HepG2 (cell line): ENCODE data around the gene VEZF1. TPM values are rescaled to one million over a fixed set of nuclear protein-coding genes. Genes with fewer than 3 reads are reported as not detected.

Experiments
- AGO2 ChIP-seq: fragments of 200-400 bp; formaldehyde crosslinking; optimal IDR thresholded peaks from 2 replicates; pipeline ENCODE3; 2017; ENCODE audit warnings: mild to moderate bottlenecking, low read depth, low read length, moderate library complexity
- ARHGAP35 ChIP-seq: sonication (generic); formaldehyde crosslinking; IDR thresholded peaks from 2 replicates; pipeline ENCODE4 v1.9.0; 2022; ENCODE audit warnings: mild to moderate bottlenecking, inconsistent platforms, moderate library complexity, missing genetic modification reagents, borderline replicate concordance
- GTF2F1 ChIP-seq: fragments of 150-350 bp; IDR thresholded peaks from 2 replicates; pipeline ENCODE4 v1.6.1; 2014; ENCODE audit warnings: low read length
- HNRNPL ChIP-seq: fragments of 200-400 bp; formaldehyde crosslinking; IDR thresholded peaks from 2 replicates; pipeline ENCODE4 v1.6.1; 2017; ENCODE audit warnings: mild to moderate bottlenecking, low read depth, low read length
- KAT8 ChIP-seq: IDR thresholded peaks from 2 replicates; pipeline ENCODE4 v1.6.1; 2016; ENCODE audit warnings: missing genetic modification reagents, missing compliant biosample characterization
- MIER3 ChIP-seq: IDR thresholded peaks from 2 replicates; pipeline ENCODE4 v1.6.1; 2016; ENCODE audit warnings: missing compliant biosample characterization, borderline replicate concordance
- MIXL1 ChIP-seq: IDR thresholded peaks from 2 replicates; pipeline ENCODE4 v1.6.1; 2016
- RFX3 ChIP-seq: IDR thresholded peaks from 2 replicates; pipeline ENCODE4 v1.6.1; 2016; ENCODE audit warnings: missing biosample characterization, missing genetic modification reagents
- SATB2 ChIP-seq: sonication (generic); formaldehyde crosslinking; IDR thresholded peaks from 2 replicates; pipeline ENCODE4 v1.5.0; 2020; ENCODE audit warnings: missing genetic modification reagents
- SNAI1 ChIP-seq: sonication (generic); formaldehyde crosslinking; IDR thresholded peaks from 2 replicates; pipeline ENCODE4 v1.5.0; 2020; ENCODE audit warnings: mild to moderate bottlenecking, missing genetic modification reagents, borderline replicate concordance
- TSC22D2 ChIP-seq: sonication (generic); formaldehyde crosslinking; IDR thresholded peaks from 2 replicates; pipeline ENCODE4 v1.5.1; 2020; ENCODE audit warnings: missing genetic modification reagents, mild to moderate bottlenecking, borderline replicate concordance
- ZEB1 ChIP-seq: IDR thresholded peaks from 2 replicates; pipeline ENCODE4 v1.6.1; 2012; ENCODE audit warnings: mild to moderate bottlenecking, low read depth, inconsistent platforms; ENCODE audit not compliant: insufficient replicate concordance
- ZFP62 ChIP-seq: sonication (generic); formaldehyde crosslinking; IDR thresholded peaks from 2 replicates; pipeline ENCODE4 v1.4.0; 2020; ENCODE audit warnings: missing genetic modification reagents
- ZKSCAN8 ChIP-seq: IDR thresholded peaks from 2 replicates; pipeline ENCODE4 v1.6.1; 2016; ENCODE audit warnings: borderline replicate concordance, missing genetic modification reagents, missing compliant biosample characterization
- ZNF282 ChIP-seq: fragments of 450-650 bp; IDR thresholded peaks from 2 replicates; pipeline ENCODE4 v1.6.1; 2018; ENCODE audit not compliant: partially characterized antibody
- ZNF468 ChIP-seq: sonication (generic); formaldehyde crosslinking; IDR thresholded peaks from 2 replicates; pipeline ENCODE4 v1.8.0; 2022; ENCODE audit warnings: mild to moderate bottlenecking, moderate library complexity, missing genetic modification reagents
- ZNF607 ChIP-seq: sonication (generic); formaldehyde crosslinking; IDR thresholded peaks from 2 replicates; pipeline ENCODE4 v1.5.1; 2020; ENCODE audit warnings: missing genetic modification reagents, mild to moderate bottlenecking, borderline replicate concordance
- ZNF703 ChIP-seq: sonication (generic); formaldehyde crosslinking; IDR thresholded peaks from 2 replicates; pipeline ENCODE4 v1.5.1; 2020; ENCODE audit warnings: missing genetic modification reagents, mild to moderate bottlenecking, moderate library complexity, borderline replicate concordance
- ZNF761 ChIP-seq: sonication (generic); formaldehyde crosslinking; conservative IDR thresholded peaks from 2 replicates; pipeline ENCODE4 v1.4.0; 2020; ENCODE audit warnings: mild to moderate bottlenecking, missing genetic modification reagents
- ZNF777 ChIP-seq: sonication (generic); formaldehyde crosslinking; IDR thresholded peaks from 2 replicates; pipeline ENCODE4 v1.4.0; 2020; ENCODE audit warnings: missing genetic modification reagents
- ZNF781 ChIP-seq: sonication (generic); formaldehyde crosslinking; IDR thresholded peaks from 2 replicates; pipeline ENCODE4 v1.5.1; 2020; ENCODE audit warnings: borderline replicate concordance, mild to moderate bottlenecking, missing genetic modification reagents; ENCODE audit errors: not compliant biosample characterization
- ZNF788 ChIP-seq: sonication (generic); formaldehyde crosslinking; IDR thresholded peaks from 2 replicates; pipeline ENCODE4 v1.5.0; 2020; ENCODE audit warnings: mild to moderate bottlenecking, missing genetic modification reagents, borderline replicate concordance
- polyA plus RNA-seq, 8 experiments: library from polyadenylated mRNA; depleted of rRNA in 3 of 8; stranded (reverse) in 7 of 8; unstranded in 1 of 8; fragments of >200 nt; fragmentation: Illumina TruSeq in 4 of 8; extraction: Trizol in 4 of 8; gene quantifications; 2 replicates each; pipeline versions ENCODE4 v1.2.1 to v1.2.3, GENCODE V29; 2011 to 2016; ENCODE audit warnings: low read depth in 4 of 8, missing spikeins in 1 of 8, mixed read lengths in 1 of 8; ENCODE audit not compliant: insufficient read depth in 1 of 8
- total RNA-seq, 5 experiments: library from RNA; depleted of rRNA; stranded (reverse); fragments of >200 nt; fragmentation: Illumina TruSeq; extraction: Trizol; gene quantifications; 2 replicates each; pipeline ENCODE4 v1.2.3, GENCODE V29; 2016; ENCODE audit warnings: low read depth in 1 of 5
- TF ChIP-seq, protein P1 (sequence below): sonication (generic); formaldehyde crosslinking; IDR thresholded peaks from 2 replicates; pipeline ENCODE4 v1.8.1; 2023; ENCODE audit warnings: missing genetic modification reagents, inconsistent platforms, borderline replicate concordance
- TF ChIP-seq, protein P2 (sequence below): sonication (generic); formaldehyde crosslinking; IDR thresholded peaks from 2 replicates; pipeline ENCODE4 v1.5.1; 2020; ENCODE audit warnings: missing genetic modification reagents, mild to moderate bottlenecking, borderline replicate concordance
- TF ChIP-seq, protein P3 (sequence below): sonication (generic); formaldehyde crosslinking; IDR thresholded peaks from 2 replicates; pipeline ENCODE4 v1.5.0; 2020; ENCODE audit warnings: missing genetic modification reagents
- TF ChIP-seq, protein P4 (sequence below): sonication (generic); formaldehyde crosslinking; IDR thresholded peaks from 2 replicates; pipeline ENCODE4 v1.4.0; 2020; ENCODE audit warnings: missing genetic modification reagents

VEZF1 gene
- total and polyA plus RNA-seq, 2 of the 13 experiments (the other 11 are each of a cell fraction or from before 2014, with no cell fraction given), result 45.9 to 49.7 TPM

DNA sequence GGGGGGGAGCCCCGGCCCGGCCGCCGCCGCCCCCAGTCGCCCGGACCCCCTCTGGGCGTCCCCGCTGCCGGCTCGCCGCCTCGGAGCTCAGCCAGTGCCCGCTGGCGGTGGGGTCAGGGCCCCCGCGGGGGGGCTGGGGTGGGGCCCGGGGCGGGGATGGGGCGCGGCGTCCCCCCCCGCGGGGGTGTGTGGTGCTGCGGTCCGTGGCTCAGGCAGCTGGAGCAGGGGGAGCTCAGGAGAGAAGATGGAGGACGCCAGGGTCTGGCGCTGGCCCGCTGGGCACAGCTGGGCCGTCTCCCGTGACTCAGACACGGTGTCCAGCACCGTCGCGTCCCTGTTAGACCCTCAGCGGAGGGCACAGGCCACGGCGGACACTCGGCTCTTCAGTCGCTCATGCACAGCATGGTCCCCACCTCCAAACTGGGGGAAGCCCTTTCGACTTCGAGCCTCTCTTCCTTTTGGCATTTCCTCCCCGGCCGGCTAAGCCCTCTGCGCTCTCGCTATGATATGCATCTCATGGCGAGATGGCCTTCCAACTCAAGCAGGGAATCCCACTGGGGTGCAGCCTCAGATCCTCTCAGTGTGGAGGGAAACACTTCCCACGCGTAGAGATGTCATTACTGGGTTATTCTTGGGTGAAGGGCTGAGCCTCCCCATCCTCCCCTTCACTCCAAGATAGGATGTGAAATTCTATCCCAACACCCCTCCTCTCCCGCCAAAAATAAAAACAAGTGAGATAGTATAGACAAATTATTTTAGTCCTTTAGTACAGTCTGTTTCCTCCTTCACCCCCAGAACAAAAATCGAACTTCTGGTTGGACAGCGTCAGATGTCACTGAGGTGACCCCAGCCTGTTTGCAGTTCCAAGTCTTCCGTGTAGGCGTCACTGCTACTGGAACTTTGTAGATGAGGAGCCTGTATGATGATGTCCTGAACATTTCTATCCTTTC lies 522 bp upstream of the VEZF1 start (continued):
- no peak for TF ChIP-seq ZNF468
- TF ChIP-seq ZKSCAN8, result no peak
- TF ChIP-seq ZNF761, result peak; percentile 48; the same call in 1 of the 2 replicates
- TF ChIP-seq HNRNPL, result no peak
- TF ChIP-seq ZFP62 (CRISPR knock-in tag), result no peak
- no peak for TF ChIP-seq ZNF781 (CRISPR knock-in tag)
- TF ChIP-seq MIER3 (CRISPR knock-in tag), result no peak
- TF ChIP-seq, protein P1, sequence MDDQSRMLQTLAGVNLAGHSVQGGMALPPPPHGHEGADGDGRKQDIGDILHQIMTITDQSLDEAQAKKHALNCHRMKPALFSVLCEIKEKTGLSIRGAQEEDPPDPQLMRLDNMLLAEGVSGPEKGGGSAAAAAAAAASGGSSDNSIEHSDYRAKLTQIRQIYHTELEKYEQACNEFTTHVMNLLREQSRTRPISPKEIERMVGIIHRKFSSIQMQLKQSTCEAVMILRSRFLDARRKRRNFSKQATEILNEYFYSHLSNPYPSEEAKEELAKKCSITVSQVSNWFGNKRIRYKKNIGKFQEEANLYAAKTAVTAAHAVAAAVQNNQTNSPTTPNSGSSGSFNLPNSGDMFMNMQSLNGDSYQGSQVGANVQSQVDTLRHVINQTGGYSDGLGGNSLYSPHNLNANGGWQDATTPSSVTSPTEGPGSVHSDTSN (CRISPR knock-in tag), result no peak
- TF ChIP-seq SNAI1 (CRISPR knock-in tag), result 0 out of 2 replicates have a peak, but pooled peaks have one; percentile 5
- TF ChIP-seq ARHGAP35 (CRISPR knock-in tag), result no peak
- TF ChIP-seq ZNF777, result no peak
- TF ChIP-seq ZNF703 (CRISPR knock-in tag), result no peak
- no peak for TF ChIP-seq ZNF607 (CRISPR knock-in tag)
- TF ChIP-seq, protein P2, sequence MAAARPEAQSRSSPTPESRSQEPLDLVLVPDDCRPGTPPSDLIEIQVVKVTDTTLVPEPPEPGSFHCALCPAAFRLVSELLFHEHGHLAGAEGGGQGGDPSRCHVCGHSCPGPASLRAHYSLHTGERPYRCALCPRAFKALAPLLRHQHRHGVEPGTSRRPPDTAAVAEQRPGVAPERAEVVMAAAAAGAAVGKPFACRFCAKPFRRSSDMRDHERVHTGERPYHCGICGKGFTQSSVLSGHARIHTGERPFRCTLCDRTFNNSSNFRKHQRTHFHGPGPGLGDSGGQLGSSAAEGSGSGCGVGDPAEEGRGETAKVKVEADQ (CRISPR knock-in tag), result no peak
- no peak for TF ChIP-seq ZEB1
- no peak; the same call in 1 of the 2 replicates for TF ChIP-seq TSC22D2 (CRISPR knock-in tag)
- no peak for TF ChIP-seq MIXL1 (CRISPR knock-in tag)
- TF ChIP-seq KAT8 (CRISPR knock-in tag), result no peak
- no peak; the same call in 1 of the 2 replicates for TF ChIP-seq RFX3 (CRISPR knock-in tag)
- TF ChIP-seq AGO2, result peak; percentile 99
- TF ChIP-seq SATB2 (CRISPR knock-in tag), result no peak
- TF ChIP-seq, protein P3, sequence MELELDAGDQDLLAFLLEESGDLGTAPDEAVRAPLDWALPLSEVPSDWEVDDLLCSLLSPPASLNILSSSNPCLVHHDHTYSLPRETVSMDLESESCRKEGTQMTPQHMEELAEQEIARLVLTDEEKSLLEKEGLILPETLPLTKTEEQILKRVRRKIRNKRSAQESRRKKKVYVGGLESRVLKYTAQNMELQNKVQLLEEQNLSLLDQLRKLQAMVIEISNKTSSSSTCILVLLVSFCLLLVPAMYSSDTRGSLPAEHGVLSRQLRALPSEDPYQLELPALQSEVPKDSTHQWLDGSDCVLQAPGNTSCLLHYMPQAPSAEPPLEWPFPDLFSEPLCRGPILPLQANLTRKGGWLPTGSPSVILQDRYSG (CRISPR knock-in tag), result no peak
- no peak for TF ChIP-seq GTF2F1
- TF ChIP-seq ZNF788, result peak; percentile 44; the same call in 1 of the 2 replicates
- TF ChIP-seq, protein P4, sequence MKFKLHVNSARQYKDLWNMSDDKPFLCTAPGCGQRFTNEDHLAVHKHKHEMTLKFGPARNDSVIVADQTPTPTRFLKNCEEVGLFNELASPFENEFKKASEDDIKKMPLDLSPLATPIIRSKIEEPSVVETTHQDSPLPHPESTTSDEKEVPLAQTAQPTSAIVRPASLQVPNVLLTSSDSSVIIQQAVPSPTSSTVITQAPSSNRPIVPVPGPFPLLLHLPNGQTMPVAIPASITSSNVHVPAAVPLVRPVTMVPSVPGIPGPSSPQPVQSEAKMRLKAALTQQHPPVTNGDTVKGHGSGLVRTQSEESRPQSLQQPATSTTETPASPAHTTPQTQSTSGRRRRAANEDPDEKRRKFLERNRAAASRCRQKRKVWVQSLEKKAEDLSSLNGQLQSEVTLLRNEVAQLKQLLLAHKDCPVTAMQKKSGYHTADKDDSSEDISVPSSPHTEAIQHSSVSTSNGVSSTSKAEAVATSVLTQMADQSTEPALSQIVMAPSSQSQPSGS, result no peak; the same call in 1 of the 2 replicates
- TF ChIP-seq ZNF282, result no peak
